CD4-positive, alpha-beta memory T cell (primary cell): Measurements from ENCODE around the gene ELF5. TPM values are rescaled to one million over a fixed set of nuclear protein-coding genes. Genes with fewer than 3 reads are reported as not detected.

Experiments used
- CTCF ChIA-PET: fragments of 350-600 bp; sonication (Branson Sonifier 250); formaldehyde crosslinking; loops from one replicate; lab custom pipeline; 2021; ENCODE audit warnings: inconsistent platforms; ENCODE audit not compliant: partially characterized antibody; lab: Charles Lee
- POLR2A ChIA-PET: fragments of 350-600 bp; sonication (Branson Sonifier 250); formaldehyde crosslinking; loops from one replicate; lab custom pipeline; 2021; ENCODE audit not compliant: partially characterized antibody; lab: Charles Lee
- DNase-seq, 5 donors: peaks; one replicate each; pipeline versions ENCODE4 v3.0.0 to v3.0.0-alpha.2; 2020 to 2022; ENCODE audit warnings: mixed read lengths in 1 of 5
- H3K27ac ChIP-seq: one replicate; pipeline ENCODE4 v1.7.0; 2013; ENCODE audit warnings: low read depth, low read length
- H3K27me3 ChIP-seq: 2 replicates; pipeline ENCODE4 v1.7.0; 2013; ENCODE audit warnings: mild to moderate bottlenecking, low read length, moderate library complexity; ENCODE audit not compliant: insufficient read depth
- H3K36me3 ChIP-seq: 2 replicates; pipeline ENCODE4 v1.7.0; 2013; ENCODE audit warnings: mild to moderate bottlenecking, low read length, moderate library complexity; ENCODE audit not compliant: insufficient read depth
- H3K4me1 ChIP-seq: 2 replicates; pipeline ENCODE4 v1.7.0; 2013; ENCODE audit warnings: mild to moderate bottlenecking, low read length, moderate library complexity; ENCODE audit not compliant: insufficient read depth
- H3K4me3 ChIP-seq, 2 donors: one replicate each; pipeline ENCODE4 v1.7.0; 2013; ENCODE audit warnings: low read length in 2 of 2, mild to moderate bottlenecking in 1 of 2
- H3K9me3 ChIP-seq, 2 donors: one replicate each; pipeline ENCODE4 v1.7.0; 2013; ENCODE audit warnings: low read length in 2 of 2, control low read depth in 1 of 2; ENCODE audit not compliant: control insufficient read depth in 1 of 2
- H3K27ac Mint-ChIP-seq, 7 donors: one replicate each; pipeline ENCODE4 v1.8.0; 2020 to 2021; ENCODE audit warnings: mixed read lengths in 7 of 7, mild to moderate bottlenecking in 6 of 7, inconsistent platforms in 3 of 7, moderate library complexity in 3 of 7
- H3K27me3 Mint-ChIP-seq, 2 donors: one replicate each; pipeline ENCODE4 v1.8.0; 2020 to 2021; ENCODE audit warnings: mixed read lengths in 2 of 2
- H3K36me3 Mint-ChIP-seq, 2 donors: one replicate each; pipeline ENCODE4 v1.8.0; 2020 to 2021; ENCODE audit warnings: mixed read lengths in 2 of 2, inconsistent platforms in 1 of 2, mild to moderate bottlenecking in 1 of 2
- H3K4me1 Mint-ChIP-seq, 4 donors: one replicate each; pipeline ENCODE4 v1.8.0; 2020 to 2021; ENCODE audit warnings: mixed read lengths in 4 of 4, mild to moderate bottlenecking in 1 of 4
- H3K4me3 Mint-ChIP-seq, 8 donors: one replicate each; pipeline ENCODE4 v1.8.0; 2020 to 2021; ENCODE audit warnings: mixed read lengths in 8 of 8, mild to moderate bottlenecking in 7 of 8, moderate library complexity in 6 of 8, inconsistent platforms in 3 of 8
- H3K9me3 Mint-ChIP-seq, 8 donors: one replicate each; pipeline ENCODE4 v1.8.0; 2020 to 2021; ENCODE audit warnings: mixed read lengths in 8 of 8, mild to moderate bottlenecking in 5 of 8, inconsistent platforms in 3 of 8, moderate library complexity in 1 of 8
- intact Hi-C: fragments of 100-400 bp; cut with micrococcal nuclease; formaldehyde crosslinking; loops from one replicate; pipeline ENCODE4 v1.15.1; 2023
- polyA plus RNA-seq, 2 donors: library from polyadenylated mRNA; unstranded; fragments of 300-500 nt; fragmentation: Illumina TruSeq; gene quantifications; one replicate each; pipeline ENCODE4 v1.2.3, GENCODE V29; 2021
- total RNA-seq, 2 experiments: library from RNA; stranded (reverse); gene quantifications; one replicate each; pipeline ENCODE4 v1.2.3, GENCODE V29; 2021

Gene ELF5
- total and polyA plus RNA-seq, 4 experiments from 2014 or later, result not detected

GRCh38 chr11:34523053-34523452, 9.5 kb upstream of the ELF5 start:
- Histone ChIP-seq H3K27me3 (no peaks in the 10 kb centered on the region), H3K27ac (no peak overlapping the region), H3K36me3 (no peaks in the 10 kb centered on the region), H3K4me3 (no peak overlapping the region), H3K9me3 (no peaks in the 10 kb centered on the region), H3K4me1 (no peaks in the 10 kb centered on the region)
- no peaks in the 10 kb centered on the region for H3K36me3 Mint-ChIP-seq
- H3K9me3 Mint-ChIP-seq, result no peaks in the 10 kb centered on the region
- peaks cover 0 to 1% (median 0%) of the 10 kb centered on the region in 4 donors for H3K4me1 Mint-ChIP-seq
- intact Hi-C loops, result no loop called here
- H3K27ac Mint-ChIP-seq, result no peak overlapping the region
- ChIA-PET CTCF (no interaction called here), POLR2A (interaction anchor here (1.2 kb wide), 1 partner anchor 9 kb away, joined by 4 read pairs; no protein-coding TSS in a partner anchor)
- no peak for DNase-seq
- peaks cover 1 to 2% of the 10 kb centered on the region in 2 donors for H3K27me3 Mint-ChIP-seq
- no peak overlapping the region for H3K4me3 Mint-ChIP-seq

GRCh38 chr11:34522188-34522587, 8.6 kb upstream of the ELF5 start:
- ChIA-PET CTCF (interaction anchor here (1.0 kb wide), 1 partner anchor 9 kb away, joined by 4 read pairs; no protein-coding TSS in a partner anchor), POLR2A (interaction anchor here (1.2 kb wide), 1 partner anchor 10 kb away, joined by 4 read pairs; no protein-coding TSS in a partner anchor)
- H3K4me3 Mint-ChIP-seq, result no peak overlapping the region
- H3K4me1 ChIP-seq, result no peaks in the 10 kb centered on the region
- no peaks in the 10 kb centered on the region for H3K27me3 ChIP-seq
- H3K36me3 Mint-ChIP-seq, result no peaks in the 10 kb centered on the region
- DNase-seq, result no peak
- no peak overlapping the region for H3K27ac ChIP-seq
- no peak overlapping the region for H3K27ac Mint-ChIP-seq
- no peak overlapping the region for H3K4me3 ChIP-seq
- H3K9me3 ChIP-seq, result no peaks in the 10 kb centered on the region
- H3K4me1 Mint-ChIP-seq, result peaks cover 0 to 1% (median 0%) of the 10 kb centered on the region in 4 donors
- peaks cover 1 to 2% of the 10 kb centered on the region in 2 donors for H3K27me3 Mint-ChIP-seq
- intact Hi-C loops, result no loop called here
- no peaks in the 10 kb centered on the region for H3K36me3 ChIP-seq
- no peaks in the 10 kb centered on the region for H3K9me3 Mint-ChIP-seq

GRCh38 chr11:34521265-34521664, 7.7 kb upstream of the ELF5 start:
- POLR2A ChIA-PET, result no interaction called here
- intact Hi-C loops, result no loop called here
- no peak overlapping the region for H3K27ac ChIP-seq
- no peaks in the 10 kb centered on the region for H3K36me3 ChIP-seq
- H3K4me3 ChIP-seq, result no peak overlapping the region
- H3K4me1 ChIP-seq, result no peaks in the 10 kb centered on the region
- CTCF ChIA-PET, result no interaction called here
- no peaks in the 10 kb centered on the region for H3K9me3 ChIP-seq
- Mint-ChIP-seq H3K4me3 (no peak overlapping the region), H3K27ac (no peak overlapping the region), H3K27me3 (peaks cover 1 to 2% of the 10 kb centered on the region in 2 donors), H3K36me3 (no peaks in the 10 kb centered on the region), H3K4me1 (no peaks in the 10 kb centered on the region), H3K9me3 (no peaks in the 10 kb centered on the region)
- DNase-seq, result no peak
- H3K27me3 ChIP-seq, result no peaks in the 10 kb centered on the region

- Histone ChIP-seq H3K4me3 (no peak overlapping the region), H3K9me3 (no peaks in the 10 kb centered on the region), H3K27me3 (no peaks in the 10 kb centered on the region), H3K4me1 (no peaks in the 10 kb centered on the region), H3K27ac (no peak overlapping the region), H3K36me3 (no peaks in the 10 kb centered on the region)
- CTCF ChIA-PET, result no interaction called here
- peaks cover 1 to 2% of the 10 kb centered on the region in 2 donors for H3K27me3 Mint-ChIP-seq
- no peak overlapping the region for H3K27ac Mint-ChIP-seq
- DNase-seq, result no peak
- no peaks in the 10 kb centered on the region for H3K4me1 Mint-ChIP-seq
- intact Hi-C loops, result no loop called here
- POLR2A ChIA-PET, result no interaction called here
- H3K36me3 Mint-ChIP-seq, result no peaks in the 10 kb centered on the region
- H3K4me3 Mint-ChIP-seq, result no peak overlapping the region
- no peaks in the 10 kb centered on the region for H3K9me3 Mint-ChIP-seq
These were observed 6.1 kb upstream of the ELF5 start for GRCh38 chr11:34519595-34520235.

GRCh38 chr11:34516247-34517040, 2.9 kb upstream of the ELF5 start:
- Mint-ChIP-seq H3K27ac (no peak overlapping the region), H3K9me3 (no peaks in the 10 kb centered on the region), H3K4me3 (no peak overlapping the region), H3K4me1 (peaks cover 0 to 1% (median 0%) of the 10 kb centered on the region in 4 donors), H3K27me3 (peaks cover 1 to 2% of the 10 kb centered on the region in 2 donors), H3K36me3 (no peaks in the 10 kb centered on the region)
- intact Hi-C loops, result no loop called here
- POLR2A ChIA-PET, result no interaction called here
- H3K36me3 ChIP-seq, result no peaks in the 10 kb centered on the region
- H3K27me3 ChIP-seq, result no peaks in the 10 kb centered on the region
- no peak for DNase-seq
- no peaks in the 10 kb centered on the region for H3K9me3 ChIP-seq
- no peaks in the 10 kb centered on the region for H3K4me1 ChIP-seq
- no peak overlapping the region for H3K4me3 ChIP-seq
- CTCF ChIA-PET, result no interaction called here
- H3K27ac ChIP-seq, result no peak overlapping the region

GRCh38 chr11:34514597-34514996, 1.0 kb upstream of the ELF5 start:
- Mint-ChIP-seq H3K36me3 (no peaks in the 10 kb centered on the region), H3K4me1 (peaks cover 0 to 1% (median 0%) of the 10 kb centered on the region in 4 donors), H3K27ac (no peak overlapping the region), H3K27me3 (peaks cover 1 to 2% of the 10 kb centered on the region in 2 donors), H3K4me3 (no peak overlapping the region), H3K9me3 (no peaks in the 10 kb centered on the region)
- H3K27ac ChIP-seq, result no peak overlapping the region
- no peak for DNase-seq
- intact Hi-C loops, result no loop called here
- ChIA-PET CTCF (interaction anchor here (1.1 to 2.1 kb wide), 2 partner anchors 9 to 22 kb away, joined by 3 to 6 read pairs; no protein-coding TSS in a partner anchor), POLR2A (no interaction called here)
- no peaks in the 10 kb centered on the region for H3K27me3 ChIP-seq
- no peaks in the 10 kb centered on the region for H3K9me3 ChIP-seq
- no peaks in the 10 kb centered on the region for H3K36me3 ChIP-seq
- H3K4me3 ChIP-seq, result no peak overlapping the region
- no peaks in the 10 kb centered on the region for H3K4me1 ChIP-seq
